ENCODE data around the gene ESF1. TPM values are rescaled to one million over a fixed set of nuclear protein-coding genes. Genes with fewer than 3 reads are reported as not detected.

Gene ESF1
- total and polyA plus RNA-seq, 4 donors: 3.5 to 7.3 (median 5.7) TPM

GRCh38 chr20:13755809-13756208 is 28.9 kb downstream of the ESF1 start:
- no peak for TF ChIP-seq EGR1 (IDR thresholded peaks at IDR 0.05; ENCODE audit: low read depth in 2 of 2)
- no peak for TF ChIP-seq ZBTB33 (IDR thresholded peaks at IDR 0.05)
- no peak for TF ChIP-seq MAX (IDR thresholded peaks at IDR 0.05)
- no peak for TF ChIP-seq JUND (IDR thresholded peaks at IDR 0.05)
- no peak for TF ChIP-seq HNF4G (IDR thresholded peaks at IDR 0.05)
- no peak for TF ChIP-seq CTCF (IDR thresholded peaks at IDR 0.05; ENCODE audit: low read depth, low read length, missing input control)
- TF ChIP-seq TAF1 (conservative IDR thresholded peaks at IDR 0.05): no peak
- TF ChIP-seq GABPA (IDR thresholded peaks at IDR 0.05 in 1 of 2, conservative IDR thresholded peaks at IDR 0.05 in 1 of 2): no peak
- no peak for TF ChIP-seq HNF4A (conservative IDR thresholded peaks at IDR 0.05)
- TF ChIP-seq SP1 (IDR thresholded peaks at IDR 0.05): no peak
- no peak for TF ChIP-seq RXRA (IDR thresholded peaks at IDR 0.05)
- no peak for TF ChIP-seq REST (IDR thresholded peaks at IDR 0.05)
- TF ChIP-seq RAD21 (IDR thresholded peaks at IDR 0.05): no peak
- no peak for TF ChIP-seq NR2F2 (IDR thresholded peaks at IDR 0.05)
- TF ChIP-seq YY1 (IDR thresholded peaks at IDR 0.05): no peak
- TF ChIP-seq ATF3 (IDR thresholded peaks at IDR 0.05): no peak
- no peak for TF ChIP-seq FOXA1 (IDR thresholded peaks at IDR 0.05)
- TF ChIP-seq FOXA2 (IDR thresholded peaks at IDR 0.05): no peak
- Histone ChIP-seq H3K36me3 (ENCODE audit: control insufficient read depth in 4 of 4, insufficient read depth in 3 of 4, low read depth in 1 of 4, low read length in 3 of 4) (peaks cover 0 to 27% (median 17%) of the 10 kb centered on the region in 4 donors), H3K9ac (ENCODE audit: low read depth in 1 of 2, low read length in 2 of 2) (no peak overlapping the region), H3K27me3 (ENCODE audit: control insufficient read depth in 4 of 4, insufficient read depth in 4 of 4, low read length in 3 of 4) (no peaks in the 10 kb centered on the region), H3K4me3 (ENCODE audit: low read depth in 1 of 3, low read length in 3 of 3) (no peak overlapping the region), H3K27ac (ENCODE audit: low read depth in 1 of 2, low read length in 2 of 2) (no peak overlapping the region), H3K9me3 (ENCODE audit: control insufficient read depth in 4 of 4, low read length in 3 of 4) (no peaks in the 10 kb centered on the region), H3K4me1 (ENCODE audit: control insufficient read depth in 4 of 4, insufficient read depth in 4 of 4, low read length in 3 of 4) (no peaks in the 10 kb centered on the region)
- WGBS: 85% methylated on average over 5 of the region's 5 CpGs
- no peak for DNase-seq (ENCODE audit: low spot score)

All from liver (tissue), 9 donors.